ENCODE measurements around the gene HOXB2. TPM values are rescaled to one million over a fixed set of nuclear protein-coding genes. Genes with fewer than 3 reads are reported as not detected.
"Not testable (repeated sequence)": the region's sequence is repeated elsewhere in the genome, so short reads cannot be mapped to it uniquely, and the experiment has no call there.

The HOXB2 gene
- total and polyA plus RNA-seq, 3 experiments from 2014 or later, result 12.8 to 18.3 (median 16.7) TPM

GRCh38 chr17:48515925-48516900 lies 28.7 kb downstream of the HOXB2 start:
- H3K4me3 Mint-ChIP-seq, result no peak overlapping the region
- no peak for DNase-seq
- H3K9me3 Mint-ChIP-seq, result no peaks in the 10 kb centered on the region
- peaks cover 0 to 29% (median 14%) of the 10 kb centered on the region in 3 donors for H3K4me1 Mint-ChIP-seq
- peaks cover 0 to 4% (median 3%) of the 10 kb centered on the region in 3 donors for H3K36me3 Mint-ChIP-seq
- H3K27ac ChIP-seq (ENCODE audit: low read depth, low read length), result no peak overlapping the region
- no peaks in the 10 kb centered on the region for H3K36me3 ChIP-seq (ENCODE audit: insufficient read depth, low read length)
- H3K27me3 ChIP-seq (ENCODE audit: insufficient read depth, low read length, poor library complexity, severe bottlenecking), result no peaks in the 10 kb centered on the region
- peak overlapping the region in 1 of 8 donors; percentile 69 for H3K27ac Mint-ChIP-seq
- H3K4me3 ChIP-seq (ENCODE audit: low read length), result no peak overlapping the region
- H3K27me3 Mint-ChIP-seq, result peaks cover 31 to 32% of the 10 kb centered on the region in 2 donors
- H3K9me3 ChIP-seq (ENCODE audit: low read length), result no peaks in the 10 kb centered on the region
- ChIA-PET CTCF (interaction anchor here (1.1 kb wide), 1 partner anchor 67 kb away, joined by 3 read pairs; no protein-coding TSS in a partner anchor), POLR2A (no interaction called here)
- peaks cover 7% of the 10 kb centered on the region for H3K4me1 ChIP-seq (ENCODE audit: insufficient read depth, low read length)

GRCh38 chr17:48514477-48514876 lies 30.4 kb downstream of the HOXB2 start:
- Mint-ChIP-seq H3K4me3 (peak overlapping the region in 1 of 7 donors; percentile 42), H3K27ac (no peak overlapping the region), H3K27me3 (peaks cover 21 to 26% of the 10 kb centered on the region in 2 donors), H3K36me3 (peaks cover 0 to 4% (median 3%) of the 10 kb centered on the region in 3 donors), H3K4me1 (peaks cover 5 to 39% (median 24%) of the 10 kb centered on the region in 3 donors), H3K9me3 (no peaks in the 10 kb centered on the region)
- peaks cover 7% of the 10 kb centered on the region for H3K4me1 ChIP-seq (ENCODE audit: insufficient read depth, low read length)
- H3K4me3 ChIP-seq (ENCODE audit: low read length), result no peak overlapping the region
- H3K27ac ChIP-seq (ENCODE audit: low read depth, low read length), result no peak overlapping the region
- H3K36me3 ChIP-seq (ENCODE audit: insufficient read depth, low read length), result no peaks in the 10 kb centered on the region
- CTCF ChIA-PET, result interaction anchor here (0.7 to 1.0 kb wide), 2 partner anchors 19 to 22 kb away, joined by 3 read pairs; no protein-coding TSS in a partner anchor
- POLR2A ChIA-PET, result interaction anchor here (1.2 kb wide), 1 partner anchor 25 kb away, joined by 3 read pairs; no protein-coding TSS in a partner anchor
- no peaks in the 10 kb centered on the region for H3K27me3 ChIP-seq (ENCODE audit: insufficient read depth, low read length, poor library complexity, severe bottlenecking)
- no peak for DNase-seq
- no peaks in the 10 kb centered on the region for H3K9me3 ChIP-seq (ENCODE audit: low read length)

- ChIA-PET POLR2A (interaction anchor here (0.9 to 1.2 kb wide), 4 partner anchors 10 to 28 kb away, joined by 3 read pairs; no protein-coding TSS in a partner anchor), CTCF (interaction anchor here (0.7 to 1.5 kb wide), 4 partner anchors 19 to 79 kb away, joined by 3 to 7 read pairs (median 3); no protein-coding TSS in a partner anchor)
- Histone ChIP-seq H3K27me3 (ENCODE audit: insufficient read depth, low read length, poor library complexity, severe bottlenecking) (no peaks in the 10 kb centered on the region), H3K36me3 (ENCODE audit: insufficient read depth, low read length) (no peaks in the 10 kb centered on the region), H3K4me1 (ENCODE audit: insufficient read depth, low read length) (peaks cover 7% of the 10 kb centered on the region), H3K9me3 (ENCODE audit: low read length) (no peaks in the 10 kb centered on the region), H3K4me3 (ENCODE audit: low read length) (peak overlapping the region; percentile 49), H3K27ac (ENCODE audit: low read depth, low read length) (no peak overlapping the region)
- Mint-ChIP-seq H3K4me1 (peaks cover 5 to 39% (median 24%) of the 10 kb centered on the region in 3 donors), H3K4me3 (peak overlapping the region in 2 of 7 donors; percentile 46 to 72), H3K36me3 (peaks cover 0 to 4% (median 3%) of the 10 kb centered on the region in 3 donors), H3K27ac (peak overlapping the region in 1 of 8 donors; percentile 17), H3K9me3 (no peaks in the 10 kb centered on the region), H3K27me3 (peaks cover 21 to 24% of the 10 kb centered on the region in 2 donors)
- DNase-seq, result no peak
Observed at GRCh38 chr17:48513666-48514455, 31.0 kb downstream of the HOXB2 start.

GRCh38 chr17:48513097-48513496 lies 31.8 kb downstream of the HOXB2 start:
- Histone ChIP-seq H3K4me3 (ENCODE audit: low read length) (peak overlapping the region; percentile 49), H3K27me3 (ENCODE audit: insufficient read depth, low read length, poor library complexity, severe bottlenecking) (no peaks in the 10 kb centered on the region), H3K36me3 (ENCODE audit: insufficient read depth, low read length) (no peaks in the 10 kb centered on the region), H3K4me1 (ENCODE audit: insufficient read depth, low read length) (peaks cover 7% of the 10 kb centered on the region), H3K9me3 (ENCODE audit: low read length) (no peaks in the 10 kb centered on the region), H3K27ac (ENCODE audit: low read depth, low read length) (peak overlapping the region; percentile 10)
- H3K27me3 Mint-ChIP-seq, result peaks cover 21 to 22% of the 10 kb centered on the region in 2 donors
- H3K36me3 Mint-ChIP-seq, result peaks cover 0 to 4% (median 3%) of the 10 kb centered on the region in 3 donors
- no peaks in the 10 kb centered on the region for H3K9me3 Mint-ChIP-seq
- peak overlapping the region in 3 of 8 donors; percentile 29 to 83 (median 52) for H3K27ac Mint-ChIP-seq
- H3K4me3 Mint-ChIP-seq, result peak overlapping the region in 6 of 7 donors; percentile 19 to 86 (median 60)
- H3K4me1 Mint-ChIP-seq, result peaks cover 5 to 39% (median 24%) of the 10 kb centered on the region in 3 donors
- POLR2A ChIA-PET, result interaction anchor here (0.9 kb wide), 3 partner anchors 9 to 28 kb away, joined by 3 read pairs; no protein-coding TSS in a partner anchor
- CTCF ChIA-PET, result interaction anchor here (1.1 to 1.5 kb wide), 2 partner anchors 20 to 78 kb away, joined by 3 to 7 read pairs; no protein-coding TSS in a partner anchor
- peak in 1 of 5 donors; percentile 45 for DNase-seq

GRCh38 chr17:48510761-48511604 lies 33.9 kb downstream of the HOXB2 start:
- POLR2A ChIA-PET, result interaction anchor here (0.6 to 0.8 kb wide), 4 partner anchors 10 to 119 kb away, joined by 3 to 10 read pairs (median 8); no protein-coding TSS in a partner anchor
- Mint-ChIP-seq H3K36me3 (peaks cover 0 to 4% (median 0%) of the 10 kb centered on the region in 3 donors), H3K9me3 (no peaks in the 10 kb centered on the region), H3K4me3 (peak overlapping the region in 4 of 7 donors; percentile 1 to 61 (median 10)), H3K27ac (peak overlapping the region in 3 of 8 donors; percentile 24 to 69 (median 34)), H3K27me3 (peaks cover 7 to 18% of the 10 kb centered on the region in 2 donors), H3K4me1 (peaks cover 8 to 49% (median 29%) of the 10 kb centered on the region in 3 donors)
- CTCF ChIA-PET, result interaction anchor here (0.8 to 1.5 kb wide), 2 partner anchors 15 to 82 kb away, joined by 3 to 6 read pairs; partner anchors contain the start of gene HOXB5
- Histone ChIP-seq H3K4me1 (ENCODE audit: insufficient read depth, low read length) (peaks cover 7% of the 10 kb centered on the region), H3K36me3 (ENCODE audit: insufficient read depth, low read length) (no peaks in the 10 kb centered on the region), H3K4me3 (ENCODE audit: low read length) (no peak overlapping the region), H3K9me3 (ENCODE audit: low read length) (no peaks in the 10 kb centered on the region), H3K27ac (ENCODE audit: low read depth, low read length) (no peak overlapping the region), H3K27me3 (ENCODE audit: insufficient read depth, low read length, poor library complexity, severe bottlenecking) (no peaks in the 10 kb centered on the region)
- peak in 1 of 5 donors; percentile 65 for DNase-seq

GRCh38 chr17:48510381-48510760 lies 34.5 kb downstream of the HOXB2 start:
- Histone ChIP-seq H3K27ac (ENCODE audit: low read depth, low read length) (no peak overlapping the region), H3K9me3 (ENCODE audit: low read length) (no peaks in the 10 kb centered on the region), H3K36me3 (ENCODE audit: insufficient read depth, low read length) (no peaks in the 10 kb centered on the region), H3K4me1 (ENCODE audit: insufficient read depth, low read length) (peaks cover 7% of the 10 kb centered on the region), H3K4me3 (ENCODE audit: low read length) (no peak overlapping the region), H3K27me3 (ENCODE audit: insufficient read depth, low read length, poor library complexity, severe bottlenecking) (no peaks in the 10 kb centered on the region)
- Mint-ChIP-seq H3K9me3 (no peaks in the 10 kb centered on the region), H3K4me1 (peaks cover 14 to 55% (median 35%) of the 10 kb centered on the region in 3 donors), H3K4me3 (no peak overlapping the region), H3K36me3 (peaks cover 0 to 4% (median 0%) of the 10 kb centered on the region in 3 donors), H3K27ac (no peak overlapping the region), H3K27me3 (peaks cover 5 to 18% of the 10 kb centered on the region in 2 donors)
- CTCF ChIA-PET, result interaction anchor here (1.5 kb wide), 1 partner anchor 83 kb away, joined by 6 read pairs; the partner anchor contains the start of gene HOXB5
- DNase-seq, result no peak
- POLR2A ChIA-PET, result no interaction called here

GRCh38 chr17:48509708-48510107 lies 35.2 kb downstream of the HOXB2 start:
- H3K27me3 ChIP-seq (ENCODE audit: insufficient read depth, low read length, poor library complexity, severe bottlenecking); H3K4me3 Mint-ChIP-seq; CTCF ChIA-PET; H3K4me3 ChIP-seq (ENCODE audit: low read length); H3K4me1 ChIP-seq (ENCODE audit: insufficient read depth, low read length); H3K9me3 Mint-ChIP-seq; H3K36me3 ChIP-seq (ENCODE audit: insufficient read depth, low read length); DNase-seq; H3K27ac ChIP-seq (ENCODE audit: low read depth, low read length); H3K9me3 ChIP-seq (ENCODE audit: low read length); POLR2A ChIA-PET; H3K36me3 Mint-ChIP-seq: not testable (repeated sequence)
- Mint-ChIP-seq H3K27me3 (peaks cover 0 to 16% of the 10 kb centered on the region in 2 donors), H3K4me1 (peaks cover 15 to 62% (median 40%) of the 10 kb centered on the region in 3 donors), H3K27ac (peak overlapping the region in 1 of 8 donors; percentile 59)
